ENCODE data around the gene DENND1B.

DENND1B gene

DNA sequence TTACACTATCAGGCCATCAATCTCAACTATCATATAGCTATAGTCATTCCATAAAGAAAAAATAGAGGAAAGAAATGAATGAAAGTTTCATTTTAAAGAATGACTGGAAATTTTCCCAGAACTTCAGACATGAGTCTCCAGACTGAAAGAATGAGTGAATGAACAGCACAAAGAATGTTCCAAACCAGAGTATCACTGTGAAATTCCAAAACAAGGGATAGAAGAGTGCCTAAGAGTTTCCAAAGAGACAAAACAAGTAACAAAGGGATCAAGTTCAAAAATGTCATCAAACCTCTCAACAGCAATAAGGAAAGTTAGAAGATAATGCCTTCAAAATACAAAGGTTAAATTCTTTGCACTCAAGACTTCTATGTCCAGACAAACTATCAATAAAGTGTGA, 114.9 kb downstream of the DENND1B start:
- no peak overlapping the region for H3K4me3 ChIP-seq (replicated peaks in 1 of 2; ENCODE audit: low read depth in 2 of 2, low read length in 2 of 2)
- TF ChIP-seq, protein P1, sequence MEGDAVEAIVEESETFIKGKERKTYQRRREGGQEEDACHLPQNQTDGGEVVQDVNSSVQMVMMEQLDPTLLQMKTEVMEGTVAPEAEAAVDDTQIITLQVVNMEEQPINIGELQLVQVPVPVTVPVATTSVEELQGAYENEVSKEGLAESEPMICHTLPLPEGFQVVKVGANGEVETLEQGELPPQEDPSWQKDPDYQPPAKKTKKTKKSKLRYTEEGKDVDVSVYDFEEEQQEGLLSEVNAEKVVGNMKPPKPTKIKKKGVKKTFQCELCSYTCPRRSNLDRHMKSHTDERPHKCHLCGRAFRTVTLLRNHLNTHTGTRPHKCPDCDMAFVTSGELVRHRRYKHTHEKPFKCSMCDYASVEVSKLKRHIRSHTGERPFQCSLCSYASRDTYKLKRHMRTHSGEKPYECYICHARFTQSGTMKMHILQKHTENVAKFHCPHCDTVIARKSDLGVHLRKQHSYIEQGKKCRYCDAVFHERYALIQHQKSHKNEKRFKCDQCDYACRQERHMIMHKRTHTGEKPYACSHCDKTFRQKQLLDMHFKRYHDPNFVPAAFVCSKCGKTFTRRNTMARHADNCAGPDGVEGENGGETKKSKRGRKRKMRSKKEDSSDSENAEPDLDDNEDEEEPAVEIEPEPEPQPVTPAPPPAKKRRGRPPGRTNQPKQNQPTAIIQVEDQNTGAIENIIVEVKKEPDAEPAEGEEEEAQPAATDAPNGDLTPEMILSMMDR (IDR thresholded peaks at IDR 0.05; ENCODE audit: low read depth, low read length): no peak
- DNase-seq (ENCODE audit: low read depth in 2 of 2): peak in 1 of 2 donors; percentile 13

- H3K4me3 ChIP-seq (replicated peaks in 1 of 2; ENCODE audit: low read depth in 2 of 2, low read length in 2 of 2): no peak overlapping the region
- TF ChIP-seq, protein P1 (IDR thresholded peaks at IDR 0.05; ENCODE audit: low read depth, low read length): no peak
Observed at GRCh38 chr1:197659171-197659570, 116.1 kb downstream of the DENND1B start.

DNA sequence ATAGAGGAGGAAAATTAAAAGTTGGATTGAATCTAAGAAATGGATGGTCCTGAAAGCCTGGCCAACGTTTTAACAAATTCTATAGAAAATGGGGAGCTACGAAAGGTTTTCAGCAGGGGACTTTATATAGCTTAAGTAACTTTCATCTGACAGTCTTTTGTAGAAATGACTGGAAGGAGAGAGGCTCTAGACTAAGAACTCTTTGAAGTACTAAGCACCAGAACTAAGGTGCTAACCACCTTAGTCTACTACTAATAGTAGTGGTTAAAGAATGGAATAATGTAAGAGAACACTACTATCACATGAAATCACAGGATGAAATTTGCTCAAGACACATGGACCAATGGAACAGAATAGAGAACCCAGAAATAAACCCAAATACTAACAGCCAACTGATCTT, 126.1 kb downstream of the DENND1B start:
- TF ChIP-seq, protein P1 (IDR thresholded peaks at IDR 0.05; ENCODE audit: low read depth, low read length): no peak
- no peak for DNase-seq (ENCODE audit: low read depth in 2 of 2)

More at GRCh38 chr1:197659171-197659570, 116.1 kb downstream of the DENND1B start:
- no peak for DNase-seq (ENCODE audit: low read depth in 2 of 2)

DNA sequence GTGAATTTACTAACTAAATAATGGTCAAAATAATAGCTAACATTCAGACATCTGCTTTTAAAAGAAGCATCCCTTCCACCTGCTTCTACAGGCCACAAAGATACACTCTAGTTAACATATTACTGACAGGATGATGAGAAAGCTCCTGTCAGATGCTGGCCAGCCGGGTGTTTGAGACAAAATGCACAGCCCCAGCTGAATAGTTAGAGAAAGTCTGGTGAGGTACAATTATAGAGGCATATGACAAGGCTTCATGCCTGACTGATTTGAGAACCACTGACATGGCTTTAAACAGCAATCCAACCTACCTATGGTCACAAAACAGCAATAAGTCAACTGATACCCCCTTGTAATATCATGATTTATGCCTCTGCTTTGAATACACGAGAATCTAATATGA, 137.0 kb downstream of the DENND1B start:
- no peak overlapping the region for H3K4me3 ChIP-seq (replicated peaks in 1 of 2; ENCODE audit: low read depth in 2 of 2, low read length in 2 of 2)
- TF ChIP-seq, protein P1 (IDR thresholded peaks at IDR 0.05; ENCODE audit: low read depth, low read length): no peak

More for the DNA sequence above, 126.1 kb downstream of the DENND1B start:
- H3K4me3 ChIP-seq (replicated peaks in 1 of 2; ENCODE audit: low read depth in 2 of 2, low read length in 2 of 2): no peak overlapping the region

GRCh38 chr1:197637406-197637805, 137.9 kb downstream of the DENND1B start:
- no peak for DNase-seq (ENCODE audit: low read depth in 2 of 2)
- H3K4me3 ChIP-seq (replicated peaks in 1 of 2; ENCODE audit: low read depth in 2 of 2, low read length in 2 of 2): no peak overlapping the region
- TF ChIP-seq, protein P1 (IDR thresholded peaks at IDR 0.05; ENCODE audit: low read depth, low read length): no peak

More for the DNA sequence above, 137.0 kb downstream of the DENND1B start:
- no peak for DNase-seq (ENCODE audit: low read depth in 2 of 2)

GRCh38 chr1:197633447-197634078, 141.7 kb downstream of the DENND1B start:
- TF ChIP-seq, protein P1 (IDR thresholded peaks at IDR 0.05; ENCODE audit: low read depth, low read length): no peak
- H3K4me3 ChIP-seq (replicated peaks in 1 of 2; ENCODE audit: low read depth in 2 of 2, low read length in 2 of 2): no peak overlapping the region
- no peak for DNase-seq (ENCODE audit: low read depth in 2 of 2)

DNA sequence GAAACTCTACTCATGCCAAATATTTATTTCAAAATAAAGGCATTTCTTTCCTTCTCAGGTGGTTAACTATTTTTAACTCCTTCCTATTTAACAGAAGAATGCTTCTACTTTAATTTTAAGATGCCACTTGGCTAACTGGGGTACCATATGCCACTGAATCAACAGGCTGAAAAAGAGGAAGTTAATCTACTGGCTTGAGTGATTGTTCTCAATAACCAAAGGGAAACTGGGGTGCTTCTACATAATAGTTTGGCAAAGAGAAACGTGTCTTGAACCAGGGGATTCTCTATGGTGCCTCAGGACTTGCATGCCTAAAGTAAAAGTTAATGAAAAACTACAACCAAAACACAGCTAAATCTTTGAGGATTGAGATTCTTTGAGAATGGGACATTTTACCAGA, 142.6 kb downstream of the DENND1B start:
- no peak for DNase-seq (ENCODE audit: low read depth in 2 of 2)

More for the DNA sequence above, 142.6 kb downstream of the DENND1B start:
- TF ChIP-seq, protein P1 (IDR thresholded peaks at IDR 0.05; ENCODE audit: low read depth, low read length): no peak
- no peak overlapping the region for H3K4me3 ChIP-seq (replicated peaks in 1 of 2; ENCODE audit: low read depth in 2 of 2, low read length in 2 of 2)
